MM.1S (cell line): ENCODE results near the gene EEF2.

Experiments
- CTCF ChIP-seq: fragments of 300-600 bp; sonication (generic); IDR thresholded peaks from 2 replicates; pipeline ENCODE4 v1.5.1; 2016; ENCODE audit warnings: antibody characterized with exemption, low read length, mixed read lengths
- EZH2 ChIP-seq: fragments of 300-600 bp; sonication (generic); optimal IDR thresholded peaks from 2 replicates; pipeline ENCODE3; 2017; ENCODE audit warnings: low read depth, mild to moderate bottlenecking, antibody characterized with exemption, low read length, mixed read lengths
- EZH2phosphoT487 ChIP-seq: fragments of 300-600 bp; sonication (generic); IDR thresholded peaks from 2 replicates; pipeline ENCODE4 v1.6.1; 2018; ENCODE audit warnings: antibody characterized with exemption, low read length

- TF ChIP-seq EZH2 (no peak), CTCF (no peak), EZH2phosphoT487 (no peak)
These were observed 39.4 kb downstream of the EEF2 start for GRCh38 chr19:3945838-3946237.
